Measurements from ENCODE around the gene BEND7. TPM values are rescaled to one million over a fixed set of nuclear protein-coding genes. Genes with fewer than 3 reads are reported as not detected.
A peak's percentile ranks its signal among the peaks of the same experiment; 100 is the strongest.

The BEND7 gene
- total RNA-seq, 1 donor from 2014 or later, result 1.3 TPM

DNA sequence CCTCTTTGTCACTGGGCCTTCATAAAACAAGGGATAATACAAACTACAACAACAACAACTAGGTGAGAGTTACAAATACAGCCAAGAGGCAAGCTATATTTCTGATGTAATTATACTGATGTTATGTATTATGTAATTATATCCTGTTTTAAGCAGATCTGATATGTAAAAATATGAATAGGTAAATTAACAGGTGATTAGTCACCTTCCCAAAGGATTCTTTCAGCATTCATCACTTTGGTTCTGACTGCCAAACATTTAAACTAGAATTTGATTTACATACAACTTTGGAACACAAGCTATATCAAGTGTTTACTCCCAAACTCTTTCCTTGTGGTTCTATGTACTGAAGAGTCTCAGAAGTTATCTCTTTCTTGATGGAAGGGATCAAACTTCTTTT, 53.7 kb downstream of the BEND7 start:
- H3K4me3 ChIP-seq (ENCODE audit: low read depth, low read length), result no peak overlapping the region
- H3K27me3 ChIP-seq (ENCODE audit: control insufficient read depth, insufficient read depth, low read length), result no peaks in the 10 kb centered on the region
- DNase-seq (ENCODE audit: low read depth), result peak; percentile 82
- FAIRE-seq, result no peak
- no peaks in the 10 kb centered on the region for H3K36me3 ChIP-seq (ENCODE audit: control insufficient read depth, insufficient read depth, low read length)
- TF ChIP-seq, protein P1, sequence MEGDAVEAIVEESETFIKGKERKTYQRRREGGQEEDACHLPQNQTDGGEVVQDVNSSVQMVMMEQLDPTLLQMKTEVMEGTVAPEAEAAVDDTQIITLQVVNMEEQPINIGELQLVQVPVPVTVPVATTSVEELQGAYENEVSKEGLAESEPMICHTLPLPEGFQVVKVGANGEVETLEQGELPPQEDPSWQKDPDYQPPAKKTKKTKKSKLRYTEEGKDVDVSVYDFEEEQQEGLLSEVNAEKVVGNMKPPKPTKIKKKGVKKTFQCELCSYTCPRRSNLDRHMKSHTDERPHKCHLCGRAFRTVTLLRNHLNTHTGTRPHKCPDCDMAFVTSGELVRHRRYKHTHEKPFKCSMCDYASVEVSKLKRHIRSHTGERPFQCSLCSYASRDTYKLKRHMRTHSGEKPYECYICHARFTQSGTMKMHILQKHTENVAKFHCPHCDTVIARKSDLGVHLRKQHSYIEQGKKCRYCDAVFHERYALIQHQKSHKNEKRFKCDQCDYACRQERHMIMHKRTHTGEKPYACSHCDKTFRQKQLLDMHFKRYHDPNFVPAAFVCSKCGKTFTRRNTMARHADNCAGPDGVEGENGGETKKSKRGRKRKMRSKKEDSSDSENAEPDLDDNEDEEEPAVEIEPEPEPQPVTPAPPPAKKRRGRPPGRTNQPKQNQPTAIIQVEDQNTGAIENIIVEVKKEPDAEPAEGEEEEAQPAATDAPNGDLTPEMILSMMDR (IDR thresholded peaks at IDR 0.05; ENCODE audit: insufficient read depth, low read length, severe bottlenecking), result no peak

DNA sequence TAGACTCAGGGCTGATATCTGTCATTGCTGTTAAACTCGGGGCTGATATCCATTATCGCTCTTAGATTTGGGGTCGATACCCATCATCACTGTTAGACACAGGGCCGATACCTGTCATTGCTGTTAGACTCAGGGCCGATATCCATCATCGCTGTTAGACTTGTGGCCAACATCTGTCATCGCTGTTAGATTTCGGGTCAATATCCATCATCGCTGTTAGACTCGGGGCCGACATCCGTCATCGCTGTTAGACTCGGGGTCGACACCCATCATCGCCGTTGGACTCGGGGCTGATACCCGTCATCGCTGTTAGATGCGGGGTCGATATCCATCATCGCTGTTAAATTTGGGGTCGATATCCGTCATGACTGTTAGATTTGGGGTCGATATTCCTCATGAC, 54.8 kb downstream of the BEND7 start:
- Histone ChIP-seq H3K27me3 (ENCODE audit: control insufficient read depth, insufficient read depth, low read length) (no peaks in the 10 kb centered on the region), H3K36me3 (ENCODE audit: control insufficient read depth, insufficient read depth, low read length) (no peaks in the 10 kb centered on the region), H3K4me3 (ENCODE audit: low read depth, low read length) (no peak overlapping the region)
- TF ChIP-seq, protein P1 (IDR thresholded peaks at IDR 0.05; ENCODE audit: insufficient read depth, low read length, severe bottlenecking), result no peak
- DNase-seq (ENCODE audit: low read depth) (no peak), FAIRE-seq (no peak)

DNA sequence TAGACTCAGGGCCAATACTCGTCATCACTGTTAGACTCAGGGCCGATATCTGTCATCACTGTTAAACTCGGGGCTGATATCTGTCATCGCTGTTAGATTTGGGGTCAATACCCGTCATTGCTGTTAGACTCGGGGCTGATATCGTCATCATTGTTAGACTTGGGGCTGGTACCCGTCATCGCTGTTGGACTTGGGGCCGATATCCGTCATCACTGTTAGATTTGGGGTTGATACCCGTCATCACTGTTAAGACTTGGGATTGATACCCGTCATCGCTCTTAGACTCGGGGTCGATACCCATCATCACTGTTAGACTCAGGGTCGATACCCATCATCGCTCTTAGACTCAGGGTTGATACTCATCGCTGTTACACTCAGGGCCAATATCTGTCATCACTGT, 56.5 kb downstream of the BEND7 start:
- no peak for DNase-seq (ENCODE audit: low read depth)
- Histone ChIP-seq H3K36me3 (ENCODE audit: control insufficient read depth, insufficient read depth, low read length) (no peaks in the 10 kb centered on the region), H3K27me3 (ENCODE audit: control insufficient read depth, insufficient read depth, low read length) (no peaks in the 10 kb centered on the region), H3K4me3 (ENCODE audit: low read depth, low read length) (no peak overlapping the region)
- TF ChIP-seq, protein P1 (IDR thresholded peaks at IDR 0.05; ENCODE audit: insufficient read depth, low read length, severe bottlenecking), result no peak
- peak; percentile 98 for FAIRE-seq

DNA sequence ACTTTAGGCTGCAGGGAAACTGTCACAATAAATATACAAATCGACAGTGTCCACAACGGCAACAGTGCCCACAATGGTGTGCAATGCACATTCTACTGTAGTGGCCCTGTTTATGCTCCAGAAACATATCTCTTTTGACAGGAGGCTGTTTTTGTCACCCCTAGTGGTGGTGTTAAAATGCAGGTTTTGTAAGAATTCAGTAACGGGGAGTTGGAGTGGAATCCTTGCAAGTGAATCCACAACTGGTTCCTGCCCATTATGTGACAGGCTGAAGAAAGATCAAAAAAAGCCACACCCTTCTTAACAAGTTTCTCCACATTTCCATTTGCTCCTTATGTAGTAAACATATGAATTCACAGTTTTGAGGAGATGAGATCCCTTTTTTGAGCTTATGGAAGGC, 58.5 kb downstream of the BEND7 start:
- no peak for DNase-seq (ENCODE audit: low read depth)
- H3K4me3 ChIP-seq (ENCODE audit: low read depth, low read length), result no peak overlapping the region
- no peak for FAIRE-seq
- TF ChIP-seq, protein P1 (IDR thresholded peaks at IDR 0.05; ENCODE audit: insufficient read depth, low read length, severe bottlenecking), result peak; percentile 2
- H3K36me3 ChIP-seq (ENCODE audit: control insufficient read depth, insufficient read depth, low read length), result no peaks in the 10 kb centered on the region
- no peaks in the 10 kb centered on the region for H3K27me3 ChIP-seq (ENCODE audit: control insufficient read depth, insufficient read depth, low read length)

DNA sequence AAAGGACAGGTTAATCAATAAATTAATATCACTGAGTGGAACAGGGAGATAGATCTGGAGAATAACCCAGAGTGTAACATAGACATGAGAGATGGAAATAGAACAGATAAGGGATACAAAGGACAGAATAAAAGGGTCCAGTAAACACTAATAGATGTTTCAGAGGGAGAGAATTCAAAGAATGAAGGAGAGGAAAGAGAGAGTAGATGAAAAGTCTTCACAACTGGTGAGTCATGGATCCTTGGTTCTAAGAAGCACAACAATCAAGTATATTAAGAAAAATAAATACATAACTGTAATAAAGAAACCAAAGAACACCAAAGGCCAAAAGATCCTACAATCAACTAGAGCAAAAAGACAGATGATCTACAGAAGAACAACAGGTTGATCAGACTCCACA, 66.3 kb downstream of the BEND7 start:
- DNase-seq (ENCODE audit: low read depth) (no peak), FAIRE-seq (no peak)
- Histone ChIP-seq H3K27me3 (ENCODE audit: control insufficient read depth, insufficient read depth, low read length) (no peaks in the 10 kb centered on the region), H3K36me3 (ENCODE audit: control insufficient read depth, insufficient read depth, low read length) (no peaks in the 10 kb centered on the region), H3K4me3 (ENCODE audit: low read depth, low read length) (no peak overlapping the region)
- TF ChIP-seq, protein P1 (IDR thresholded peaks at IDR 0.05; ENCODE audit: insufficient read depth, low read length, severe bottlenecking), result no peak

DNA sequence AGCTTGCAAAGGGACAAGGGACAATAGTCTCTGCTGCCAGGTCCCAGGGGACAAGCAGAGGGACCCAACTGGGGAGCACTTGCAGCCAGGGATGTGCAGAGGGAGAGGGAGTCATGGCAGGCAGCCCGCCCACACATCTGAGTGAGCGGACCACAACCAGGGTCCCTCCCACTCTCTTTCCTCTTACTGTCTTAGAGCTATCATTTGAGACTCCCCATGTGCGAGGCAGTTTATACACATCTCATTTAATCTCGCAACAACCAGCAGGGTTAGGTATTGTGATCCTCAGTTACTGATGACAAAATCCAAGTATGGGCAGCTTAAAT, 70.2 kb downstream of the BEND7 start:
- no peak for FAIRE-seq

More for the DNA sequence above, 70.2 kb downstream of the BEND7 start:
- no peaks in the 10 kb centered on the region for H3K36me3 ChIP-seq (ENCODE audit: control insufficient read depth, insufficient read depth, low read length)
- no peak for DNase-seq (ENCODE audit: low read depth)
- no peaks in the 10 kb centered on the region for H3K27me3 ChIP-seq (ENCODE audit: control insufficient read depth, insufficient read depth, low read length)
- TF ChIP-seq, protein P1 (IDR thresholded peaks at IDR 0.05; ENCODE audit: insufficient read depth, low read length, severe bottlenecking), result no peak
- no peak overlapping the region for H3K4me3 ChIP-seq (ENCODE audit: low read depth, low read length)
